Measurements from ENCODE around the gene FGGY. TPM values are rescaled to one million over a fixed set of nuclear protein-coding genes. Genes with fewer than 3 reads are reported as not detected.

The FGGY gene
- total RNA-seq, 2 donors from 2014 or later: 12.2 to 17.4 TPM

- Histone ChIP-seq H3K9me3 (no peaks in the 10 kb centered on the region), H3K36me3 (replicated peaks in 1 of 2; ENCODE audit: insufficient read depth in 1 of 2, low read depth in 2 of 2) (no peaks in the 10 kb centered on the region), H3K4me1 (peaks cover 61% of the 10 kb centered on the region), H3K27me3 (no peaks in the 10 kb centered on the region), H3K4me3 (no peak overlapping the region), H3K27ac (peak overlapping the region; percentile 26 to 84 (median 70))
- ATAC-seq (no peak), DNase-seq (peak in 1 of 4 donors; percentile 33)
- 65 to 82% methylated on average over 7 of the region's 7 CpGs for WGBS, 2 donors
- TF ChIP-seq POLR2A (IDR thresholded peaks at IDR 0.05): no peak
- TF ChIP-seq, protein P1, sequence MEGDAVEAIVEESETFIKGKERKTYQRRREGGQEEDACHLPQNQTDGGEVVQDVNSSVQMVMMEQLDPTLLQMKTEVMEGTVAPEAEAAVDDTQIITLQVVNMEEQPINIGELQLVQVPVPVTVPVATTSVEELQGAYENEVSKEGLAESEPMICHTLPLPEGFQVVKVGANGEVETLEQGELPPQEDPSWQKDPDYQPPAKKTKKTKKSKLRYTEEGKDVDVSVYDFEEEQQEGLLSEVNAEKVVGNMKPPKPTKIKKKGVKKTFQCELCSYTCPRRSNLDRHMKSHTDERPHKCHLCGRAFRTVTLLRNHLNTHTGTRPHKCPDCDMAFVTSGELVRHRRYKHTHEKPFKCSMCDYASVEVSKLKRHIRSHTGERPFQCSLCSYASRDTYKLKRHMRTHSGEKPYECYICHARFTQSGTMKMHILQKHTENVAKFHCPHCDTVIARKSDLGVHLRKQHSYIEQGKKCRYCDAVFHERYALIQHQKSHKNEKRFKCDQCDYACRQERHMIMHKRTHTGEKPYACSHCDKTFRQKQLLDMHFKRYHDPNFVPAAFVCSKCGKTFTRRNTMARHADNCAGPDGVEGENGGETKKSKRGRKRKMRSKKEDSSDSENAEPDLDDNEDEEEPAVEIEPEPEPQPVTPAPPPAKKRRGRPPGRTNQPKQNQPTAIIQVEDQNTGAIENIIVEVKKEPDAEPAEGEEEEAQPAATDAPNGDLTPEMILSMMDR (IDR thresholded peaks at IDR 0.05): no peak
- intact Hi-C loops (cut with DNase I): no loop called here
Measured at GRCh38 chr1:59672851-59673572, 376.1 kb downstream of the FGGY start.

DNA sequence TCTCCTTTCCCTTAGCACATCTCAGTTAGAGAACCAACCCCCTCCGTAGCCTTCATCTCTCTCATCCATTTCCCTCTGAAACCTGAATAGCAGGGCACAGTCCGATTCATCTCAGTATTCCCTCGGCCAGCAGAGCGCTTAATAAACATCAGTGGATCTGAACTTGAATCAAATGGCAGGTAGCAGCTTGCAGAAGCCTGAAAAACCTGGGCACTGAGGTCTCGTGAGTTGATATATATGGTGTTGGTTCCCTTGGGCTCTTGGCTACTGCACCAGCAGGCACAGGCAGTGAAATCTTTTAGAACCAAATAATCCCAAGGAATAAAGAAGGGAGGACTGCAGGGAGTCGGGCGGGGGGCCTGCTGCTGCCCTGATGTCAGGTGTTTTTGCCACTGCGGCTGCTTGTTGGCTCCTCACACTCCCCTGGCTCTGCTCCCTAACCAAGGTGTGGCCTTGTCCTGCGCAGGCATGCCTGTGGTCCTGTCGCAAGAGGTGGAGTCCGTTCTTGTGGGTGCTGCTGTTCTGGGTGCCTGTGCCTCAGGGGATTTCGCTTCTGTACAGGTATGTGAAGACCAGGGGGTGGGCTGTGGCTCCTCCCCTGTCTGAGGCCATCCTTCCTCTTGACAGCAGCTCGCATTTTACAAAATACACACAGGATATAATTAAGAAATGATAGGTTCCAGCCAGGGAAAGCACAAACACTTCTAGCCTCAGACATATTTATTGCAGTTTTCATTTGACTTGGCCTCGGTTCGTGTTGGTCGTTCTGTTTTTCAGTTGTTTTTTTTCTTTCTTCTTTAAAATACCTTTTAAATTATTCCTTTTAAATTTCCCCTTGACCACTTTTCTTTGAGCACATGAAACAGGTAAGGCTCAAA, 376.9 kb downstream of the FGGY start:
- ATAC-seq (peak; percentile 75), DNase-seq (peak; percentile 43 to 77 (median 71))
- intact Hi-C loops (cut with DNase I): no loop called here
- Histone ChIP-seq H3K4me1 (peaks cover 69% of the 10 kb centered on the region), H3K27me3 (no peaks in the 10 kb centered on the region), H3K4me3 (no peak overlapping the region), H3K27ac (peak overlapping the region; percentile 26 to 84 (median 70)), H3K36me3 (replicated peaks in 1 of 2; ENCODE audit: insufficient read depth in 1 of 2, low read depth in 2 of 2) (no peaks in the 10 kb centered on the region), H3K9me3 (no peaks in the 10 kb centered on the region)
- peak in 2 of 3 donors; percentile 42 to 46 for TF ChIP-seq POLR2A (IDR thresholded peaks at IDR 0.05)
- TF ChIP-seq, protein P1 (IDR thresholded peaks at IDR 0.05): no peak
- 56 to 78% methylated on average over 15 to 16 of the region's 16 CpGs for WGBS, 2 donors

DNA sequence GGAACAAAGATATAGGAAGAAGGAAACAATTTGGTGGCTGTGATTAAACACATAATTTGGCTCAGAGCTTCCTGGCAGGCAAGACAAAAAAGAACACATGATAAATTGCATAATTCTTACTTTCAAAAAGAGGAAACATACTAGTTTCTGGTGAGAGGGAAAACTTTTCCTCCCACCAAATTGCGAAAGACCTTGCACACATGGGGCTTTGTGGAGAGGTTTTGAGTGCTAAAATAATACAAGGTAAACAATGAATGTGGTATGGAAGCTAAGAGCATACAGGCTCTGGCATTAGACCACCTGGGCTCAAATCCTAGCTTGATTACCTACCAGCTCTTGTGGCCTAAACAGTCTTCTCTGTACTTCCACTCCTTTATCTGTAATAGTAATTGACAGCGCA, 377.7 kb downstream of the FGGY start:
- intact Hi-C loops (cut with DNase I): no loop called here
- H3K4me1 ChIP-seq: peaks cover 70% of the 10 kb centered on the region
- WGBS, 2 donors: 67 to 76% methylated on average over 2 of the region's 2 CpGs

DNA sequence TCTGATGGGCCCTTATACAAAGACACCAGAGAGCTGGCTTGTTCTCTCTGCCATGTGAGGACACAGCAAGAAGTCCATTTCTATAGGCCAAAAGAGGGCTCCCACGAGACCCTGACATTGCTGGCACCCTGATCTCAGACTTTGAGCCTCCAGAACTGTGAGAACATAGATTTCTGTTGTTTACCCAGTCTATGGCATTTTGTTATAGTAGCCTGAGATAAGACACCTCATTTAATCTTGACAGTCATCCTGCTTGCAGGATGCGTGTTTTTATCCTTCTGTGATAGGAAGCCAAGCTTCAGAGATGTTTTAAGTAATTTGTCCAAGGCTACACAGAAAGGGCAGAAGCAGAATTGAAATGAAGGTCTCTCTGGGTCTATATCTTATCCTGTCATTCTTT, 379.0 kb downstream of the FGGY start:
- Histone ChIP-seq H3K36me3 (replicated peaks in 1 of 2; ENCODE audit: insufficient read depth in 1 of 2, low read depth in 2 of 2) (no peaks in the 10 kb centered on the region), H3K9me3 (no peaks in the 10 kb centered on the region), H3K4me3 (no peak overlapping the region), H3K27ac (peak overlapping the region in 3 of 4 donors; percentile 1 to 84 (median 14)), H3K27me3 (no peaks in the 10 kb centered on the region), H3K4me1 (peaks cover 57% of the 10 kb centered on the region)
- no peak for DNase-seq
- 55 to 59% methylated on average over 2 of the region's 2 CpGs for WGBS, 2 donors
- no peak for ATAC-seq
- intact Hi-C loops (cut with DNase I): no loop called here
- TF ChIP-seq, protein P1 (IDR thresholded peaks at IDR 0.05): no peak
- TF ChIP-seq POLR2A (IDR thresholded peaks at IDR 0.05): no peak

More for the DNA sequence above, 377.7 kb downstream of the FGGY start:
- Histone ChIP-seq H3K9me3 (no peaks in the 10 kb centered on the region), H3K27me3 (no peaks in the 10 kb centered on the region), H3K36me3 (replicated peaks in 1 of 2; ENCODE audit: insufficient read depth in 1 of 2, low read depth in 2 of 2) (no peaks in the 10 kb centered on the region), H3K27ac (peak overlapping the region; percentile 10 to 84 (median 70)), H3K4me3 (no peak overlapping the region)
- DNase-seq (peak in 1 of 4 donors; percentile 70), ATAC-seq (peak; percentile 39)
- TF ChIP-seq, protein P1 (IDR thresholded peaks at IDR 0.05): no peak
- no peak for TF ChIP-seq POLR2A (IDR thresholded peaks at IDR 0.05)

Data from body of pancreas (tissue), 4 donors.